GM21423 (cell line): ENCODE data around the gene SEMA3G.

ENCODE experiments used
- ATAC-seq: cut with Tn5 transposase; IDR thresholded peaks from one replicate; pipeline ENCODE4 v1.9.1; 2021; ENCODE audit warnings: mild to moderate bottlenecking, moderate library complexity; ENCODE audit not compliant: unreplicated experiment

Gene SEMA3G

GRCh38 chr3:52444860-52445793 is at the start of gene SEMA3G:
SEMA3G (minus strand) TSS chr3:52445103; CDS start chr3:52445027, 76 bp downstream.
- peak; percentile 85 for ATAC-seq

- ATAC-seq, result no peak
Observed at GRCh38 chr3:52494445-52494844, 49.5 kb upstream of the SEMA3G start.

GRCh38 chr3:52493232-52494017 is 48.5 kb upstream of the SEMA3G start:
- no peak for ATAC-seq

GRCh38 chr3:52492059-52492458 is 47.2 kb upstream of the SEMA3G start:
- no peak for ATAC-seq

- ATAC-seq, result no peak
Observed at GRCh38 chr3:52490939-52491526, 46.1 kb upstream of the SEMA3G start.

GRCh38 chr3:52490035-52490938 is 45.4 kb upstream of the SEMA3G start:
- ATAC-seq, result no peak

- no peak for ATAC-seq
Observed at GRCh38 chr3:52489453-52489852, 44.5 kb upstream of the SEMA3G start.

- no peak for ATAC-seq
Observed at GRCh38 chr3:52488746-52489145, 43.8 kb upstream of the SEMA3G start.

GRCh38 chr3:52487788-52488691 is 43.1 kb upstream of the SEMA3G start:
- ATAC-seq, result no peak

- ATAC-seq, result no peak
Observed at GRCh38 chr3:52487050-52487787, 42.3 kb upstream of the SEMA3G start.

- no peak for ATAC-seq
Observed at GRCh38 chr3:52484680-52485461, 40.0 kb upstream of the SEMA3G start.

- ATAC-seq, result no peak
Observed at GRCh38 chr3:52483577-52484381, 38.9 kb upstream of the SEMA3G start.

- ATAC-seq, result no peak
Observed at GRCh38 chr3:52483081-52483480, 38.2 kb upstream of the SEMA3G start.

- no peak for ATAC-seq
Observed at GRCh38 chr3:52481819-52482521, 37.1 kb upstream of the SEMA3G start.

GRCh38 chr3:52480768-52481715 is 36.1 kb upstream of the SEMA3G start:
- ATAC-seq, result no peak
